ENCODE results near the gene BLVRA. TPM values are rescaled to one million over a fixed set of nuclear protein-coding genes. Genes with fewer than 3 reads are reported as not detected.
"Not testable (repeated sequence)": the region's sequence is repeated elsewhere in the genome, so short reads cannot be mapped to it uniquely, and the experiment has no call there.

The BLVRA gene
- total RNA-seq, 1 donor from 2014 or later, result 63.4 TPM

GRCh38 chr7:43825391-43825808 is 66.9 kb downstream of the BLVRA start:
- Mint-ChIP-seq H3K4me1 (ENCODE audit: low read depth, unreplicated experiment) (no peaks in the 10 kb centered on the region), H3K9me3 (ENCODE audit: unreplicated experiment) (no peaks in the 10 kb centered on the region), H3K27me3 (ENCODE audit: unreplicated experiment) (no peaks in the 10 kb centered on the region), H3K27ac (ENCODE audit: unreplicated experiment) (no peak overlapping the region), H3K4me3 (ENCODE audit: unreplicated experiment) (no peak overlapping the region), H3K36me3 (ENCODE audit: unreplicated experiment) (peaks cover 12% of the 10 kb centered on the region)
- DNase-seq, result no peak
- no peak for TF ChIP-seq CTCF (IDR thresholded peaks at IDR 0.05; ENCODE audit: partially characterized antibody, unreplicated experiment)

- H3K27ac Mint-ChIP-seq (ENCODE audit: unreplicated experiment); H3K4me1 Mint-ChIP-seq (ENCODE audit: low read depth, unreplicated experiment); DNase-seq; H3K4me3 Mint-ChIP-seq (ENCODE audit: unreplicated experiment); H3K9me3 Mint-ChIP-seq (ENCODE audit: unreplicated experiment); H3K27me3 Mint-ChIP-seq (ENCODE audit: unreplicated experiment): not testable (repeated sequence)
- peaks cover 17% of the 10 kb centered on the region for H3K36me3 Mint-ChIP-seq (ENCODE audit: unreplicated experiment)
These were observed 72.4 kb downstream of the BLVRA start for GRCh38 chr7:43830917-43831316.

GRCh38 chr7:43834463-43835251 is 76.2 kb downstream of the BLVRA start:
- DNase-seq, result no peak
- peaks cover 1% of the 10 kb centered on the region for H3K27me3 Mint-ChIP-seq (ENCODE audit: unreplicated experiment)
- peaks cover 1% of the 10 kb centered on the region for H3K9me3 Mint-ChIP-seq (ENCODE audit: unreplicated experiment)
- no peak overlapping the region for H3K4me3 Mint-ChIP-seq (ENCODE audit: unreplicated experiment)
- no peaks in the 10 kb centered on the region for H3K4me1 Mint-ChIP-seq (ENCODE audit: low read depth, unreplicated experiment)
- TF ChIP-seq CTCF (IDR thresholded peaks at IDR 0.05; ENCODE audit: partially characterized antibody, unreplicated experiment), result no peak
- H3K36me3 Mint-ChIP-seq (ENCODE audit: unreplicated experiment), result peaks cover 8% of the 10 kb centered on the region
- H3K27ac Mint-ChIP-seq (ENCODE audit: unreplicated experiment), result no peak overlapping the region

GRCh38 chr7:43838201-43838658 is 79.8 kb downstream of the BLVRA start:
- Mint-ChIP-seq H3K27me3 (ENCODE audit: unreplicated experiment) (peaks cover 4% of the 10 kb centered on the region), H3K4me1 (ENCODE audit: low read depth, unreplicated experiment) (no peaks in the 10 kb centered on the region), H3K9me3 (ENCODE audit: unreplicated experiment) (peaks cover 3% of the 10 kb centered on the region), H3K36me3 (ENCODE audit: unreplicated experiment) (no peaks in the 10 kb centered on the region), H3K27ac (ENCODE audit: unreplicated experiment) (no peak overlapping the region), H3K4me3 (ENCODE audit: unreplicated experiment) (no peak overlapping the region)
- DNase-seq, result no peak
- TF ChIP-seq CTCF (IDR thresholded peaks at IDR 0.05; ENCODE audit: partially characterized antibody, unreplicated experiment), result no peak

- no peak overlapping the region for H3K27ac Mint-ChIP-seq (ENCODE audit: unreplicated experiment)
- H3K4me3 Mint-ChIP-seq (ENCODE audit: unreplicated experiment), result no peak overlapping the region
These were observed 84.8 kb downstream of the BLVRA start for GRCh38 chr7:43843296-43843695.

More at GRCh38 chr7:43843296-43843695, 84.8 kb downstream of the BLVRA start:
- TF ChIP-seq CTCF (IDR thresholded peaks at IDR 0.05; ENCODE audit: partially characterized antibody, unreplicated experiment), result no peak
- Mint-ChIP-seq H3K27me3 (ENCODE audit: unreplicated experiment) (peaks cover 4% of the 10 kb centered on the region), H3K4me1 (ENCODE audit: low read depth, unreplicated experiment) (no peaks in the 10 kb centered on the region), H3K9me3 (ENCODE audit: unreplicated experiment) (peaks cover 2% of the 10 kb centered on the region), H3K36me3 (ENCODE audit: unreplicated experiment) (no peaks in the 10 kb centered on the region)
- no peak for DNase-seq
